Measurements from ENCODE around the gene ITGB1BP1.

ITGB1BP1 gene

GRCh38 chr2:9418746-9419145, 4.6 kb downstream of the ITGB1BP1 start:
- DNase-seq (ENCODE audit: low read depth in 1 of 2, low spot score in 1 of 2): no peak
- Histone ChIP-seq H3K27ac (replicated peaks) (no peak overlapping the region), H3K4me3 (replicated peaks; ENCODE audit: insufficient read depth, low read length) (no peak overlapping the region), H3K27me3 (ENCODE audit: insufficient read depth, poor library complexity, severe bottlenecking) (no peaks in the 10 kb centered on the region)
- TF ChIP-seq REST (IDR thresholded peaks at IDR 0.05; ENCODE audit: insufficient replicate concordance, low read depth): no peak
- no peak for TF ChIP-seq GABPA (IDR thresholded peaks at IDR 0.05; ENCODE audit: low read depth)
- no peak for TF ChIP-seq SPI1 (IDR thresholded peaks at IDR 0.05; ENCODE audit: borderline replicate concordance, low read depth)
- TF ChIP-seq POLR2AphosphoS5 (IDR thresholded peaks at IDR 0.05; ENCODE audit: low read depth): no peak
- TF ChIP-seq CTCF (IDR thresholded peaks at IDR 0.05; ENCODE audit: insufficient read depth, low read length): no peak

- Histone ChIP-seq H3K27ac (replicated peaks) (no peak overlapping the region), H3K27me3 (ENCODE audit: insufficient read depth, poor library complexity, severe bottlenecking) (no peaks in the 10 kb centered on the region), H3K4me3 (replicated peaks; ENCODE audit: insufficient read depth, low read length) (no peak overlapping the region)
- no peak for DNase-seq (ENCODE audit: low read depth in 1 of 2, low spot score in 1 of 2)
- no peak for TF ChIP-seq POLR2AphosphoS5 (IDR thresholded peaks at IDR 0.05; ENCODE audit: low read depth)
- no peak for TF ChIP-seq SPI1 (IDR thresholded peaks at IDR 0.05; ENCODE audit: borderline replicate concordance, low read depth)
- TF ChIP-seq CTCF (IDR thresholded peaks at IDR 0.05; ENCODE audit: insufficient read depth, low read length): no peak
- no peak for TF ChIP-seq REST (IDR thresholded peaks at IDR 0.05; ENCODE audit: insufficient replicate concordance, low read depth)
- TF ChIP-seq GABPA (IDR thresholded peaks at IDR 0.05; ENCODE audit: low read depth): no peak
Observed at GRCh38 chr2:9417725-9418124, 5.6 kb downstream of the ITGB1BP1 start.

- Histone ChIP-seq H3K27ac (replicated peaks) (no peak overlapping the region), H3K27me3 (ENCODE audit: insufficient read depth, poor library complexity, severe bottlenecking) (no peaks in the 10 kb centered on the region), H3K4me3 (replicated peaks; ENCODE audit: insufficient read depth, low read length) (no peak overlapping the region)
- DNase-seq (ENCODE audit: low read depth in 1 of 2, low spot score in 1 of 2): no peak
- TF ChIP-seq POLR2AphosphoS5 (IDR thresholded peaks at IDR 0.05; ENCODE audit: low read depth) (no peak), GABPA (IDR thresholded peaks at IDR 0.05; ENCODE audit: low read depth) (no peak), SPI1 (IDR thresholded peaks at IDR 0.05; ENCODE audit: borderline replicate concordance, low read depth) (no peak), REST (IDR thresholded peaks at IDR 0.05; ENCODE audit: insufficient replicate concordance, low read depth) (no peak), CTCF (IDR thresholded peaks at IDR 0.05; ENCODE audit: insufficient read depth, low read length) (no peak)
Observed at GRCh38 chr2:9416962-9417316, 6.4 kb downstream of the ITGB1BP1 start.

Measured in HL-60 (cell line).